HepG2 (cell line): Measurements from ENCODE around the gene REM2. TPM values are rescaled to one million over a fixed set of nuclear protein-coding genes. Genes with fewer than 3 reads are reported as not detected.

Source experiments
- CENPBD1 ChIP-seq: sonication (generic); formaldehyde crosslinking; IDR thresholded peaks from 2 replicates; pipeline ENCODE4 v1.8.0; 2022; ENCODE audit warnings: missing genetic modification reagents, low read depth, mild to moderate bottlenecking, borderline replicate concordance
- DDIT3 ChIP-seq: sonication (generic); formaldehyde crosslinking; IDR thresholded peaks from 2 replicates; pipeline ENCODE4 v1.4.0; 2020; ENCODE audit warnings: mild to moderate bottlenecking, missing genetic modification reagents
- HCFC1 ChIP-seq: fragments of 150-350 bp; IDR thresholded peaks from 2 replicates; pipeline ENCODE4 v1.6.1; 2014; ENCODE audit warnings: low read depth, low read length
- ISL2 ChIP-seq: sonication (generic); formaldehyde crosslinking; IDR thresholded peaks from 2 replicates; pipeline ENCODE4 v1.5.0; 2020; ENCODE audit warnings: missing genetic modification reagents
- KLF15 ChIP-seq: sonication (generic); formaldehyde crosslinking; IDR thresholded peaks from 2 replicates; pipeline ENCODE4 v1.8.1; 2023; ENCODE audit warnings: borderline replicate concordance, mild to moderate bottlenecking, inconsistent platforms, missing genetic modification reagents, mixed read lengths
- MTERF4 ChIP-seq: sonication (generic); formaldehyde crosslinking; IDR thresholded peaks from 2 replicates; pipeline ENCODE4 v1.8.0; 2023; ENCODE audit warnings: mild to moderate bottlenecking, missing genetic modification reagents
- ZBTB2 ChIP-seq: sonication (generic); formaldehyde crosslinking; IDR thresholded peaks from 2 replicates; pipeline ENCODE4 v1.8.0; 2022; ENCODE audit warnings: low read depth, missing genetic modification reagents
- ZBTB20 ChIP-seq: sonication (generic); formaldehyde crosslinking; IDR thresholded peaks from 2 replicates; pipeline ENCODE4 v1.8.1; 2023; ENCODE audit warnings: missing genetic modification reagents, low read depth, mild to moderate bottlenecking, borderline replicate concordance
- ZBTB4 ChIP-seq: sonication (generic); formaldehyde crosslinking; IDR thresholded peaks from 2 replicates; pipeline ENCODE4 v1.4.0; 2020; ENCODE audit warnings: missing genetic modification reagents, mild to moderate bottlenecking, borderline replicate concordance
- ZNF225 ChIP-seq: sonication (generic); formaldehyde crosslinking; IDR thresholded peaks from 2 replicates; pipeline ENCODE4 v1.4.0; 2020; ENCODE audit warnings: mild to moderate bottlenecking, missing genetic modification reagents
- ZNF740 ChIP-seq: sonication (generic); formaldehyde crosslinking; IDR thresholded peaks from 2 replicates; pipeline ENCODE4 v1.4.0; 2020; ENCODE audit warnings: missing genetic modification reagents
- ZNF768 ChIP-seq: sonication (generic); formaldehyde crosslinking; IDR thresholded peaks from 2 replicates; pipeline ENCODE4 v1.4.0; 2020; ENCODE audit warnings: missing genetic modification reagents
- ZSCAN30 ChIP-seq: sonication (generic); formaldehyde crosslinking; IDR thresholded peaks from 2 replicates; pipeline ENCODE4 v1.5.0; 2020; ENCODE audit warnings: mild to moderate bottlenecking, missing genetic modification reagents
- ZSCAN5A ChIP-seq: sonication (generic); formaldehyde crosslinking; IDR thresholded peaks from 2 replicates; pipeline ENCODE4 v1.8.0; 2022; ENCODE audit warnings: mild to moderate bottlenecking, missing genetic modification reagents, borderline replicate concordance
- polyA plus RNA-seq, 8 experiments: library from polyadenylated mRNA; depleted of rRNA in 3 of 8; stranded (reverse) in 7 of 8; unstranded in 1 of 8; fragments of >200 nt; fragmentation: Illumina TruSeq in 4 of 8; extraction: Trizol in 4 of 8; gene quantifications; 2 replicates each; pipeline versions ENCODE4 v1.2.1 to v1.2.3, GENCODE V29; 2011 to 2016; ENCODE audit warnings: low read depth in 4 of 8, missing spikeins in 1 of 8, mixed read lengths in 1 of 8; ENCODE audit not compliant: insufficient read depth in 1 of 8
- total RNA-seq, 5 experiments: library from RNA; depleted of rRNA; stranded (reverse); fragments of >200 nt; fragmentation: Illumina TruSeq; extraction: Trizol; gene quantifications; 2 replicates each; pipeline ENCODE4 v1.2.3, GENCODE V29; 2016; ENCODE audit warnings: low read depth in 1 of 5

The REM2 gene
- total and polyA plus RNA-seq, 2 of the 13 experiments (the other 11 are each of a cell fraction or from before 2014, with no cell fraction given): 0.20 TPM; not detected in 1

- peak; percentile 21; the same call in 1 of the 2 replicates for TF ChIP-seq ZBTB4 (CRISPR knock-in tag)
- no peak for TF ChIP-seq ZSCAN5A (CRISPR knock-in tag)
- no peak for TF ChIP-seq DDIT3 (CRISPR knock-in tag)
- no peak for TF ChIP-seq HCFC1
- TF ChIP-seq ZNF225 (CRISPR knock-in tag): peak; percentile 63; the same call in 1 of the 2 replicates
- no peak for TF ChIP-seq ZSCAN30
- peak; percentile 18; the same call in 1 of the 2 replicates for TF ChIP-seq ZNF768 (CRISPR knock-in tag)
- TF ChIP-seq ZBTB20: no peak
- no peak for TF ChIP-seq ZNF740 (CRISPR knock-in tag)
- TF ChIP-seq ZBTB2 (CRISPR knock-in tag): no peak
- TF ChIP-seq ISL2 (CRISPR knock-in tag): no peak
- no peak for TF ChIP-seq CENPBD1
- TF ChIP-seq MTERF4 (CRISPR knock-in tag): no peak
- TF ChIP-seq KLF15 (CRISPR knock-in tag): no peak
- TF ChIP-seq, all 625 proteins: peak for 16
Observed at GRCh38 chr14:22850944-22851764, 31.9 kb upstream of the REM2 start (continued).
